A172 (cell line): Measurements from ENCODE around the gene TGFBR3. TPM values are rescaled to one million over a fixed set of nuclear protein-coding genes. Genes with fewer than 3 reads are reported as not detected.

Experiments
- DNase-seq: peaks from one replicate; pipeline ENCODE4 v3.0.0-alpha.2; 2015; ENCODE audit warnings: low spot score
- total RNA-seq: library from RNA; depleted of rRNA; stranded (reverse); fragments of >200 nt; shearing (Covaris generic); gene quantifications from 2 replicates; pipeline ENCODE4 v1.2.3, GENCODE V29; 2014

Gene TGFBR3
- total RNA-seq, 1 experiment from 2014 or later: 9.5 TPM

DNA sequence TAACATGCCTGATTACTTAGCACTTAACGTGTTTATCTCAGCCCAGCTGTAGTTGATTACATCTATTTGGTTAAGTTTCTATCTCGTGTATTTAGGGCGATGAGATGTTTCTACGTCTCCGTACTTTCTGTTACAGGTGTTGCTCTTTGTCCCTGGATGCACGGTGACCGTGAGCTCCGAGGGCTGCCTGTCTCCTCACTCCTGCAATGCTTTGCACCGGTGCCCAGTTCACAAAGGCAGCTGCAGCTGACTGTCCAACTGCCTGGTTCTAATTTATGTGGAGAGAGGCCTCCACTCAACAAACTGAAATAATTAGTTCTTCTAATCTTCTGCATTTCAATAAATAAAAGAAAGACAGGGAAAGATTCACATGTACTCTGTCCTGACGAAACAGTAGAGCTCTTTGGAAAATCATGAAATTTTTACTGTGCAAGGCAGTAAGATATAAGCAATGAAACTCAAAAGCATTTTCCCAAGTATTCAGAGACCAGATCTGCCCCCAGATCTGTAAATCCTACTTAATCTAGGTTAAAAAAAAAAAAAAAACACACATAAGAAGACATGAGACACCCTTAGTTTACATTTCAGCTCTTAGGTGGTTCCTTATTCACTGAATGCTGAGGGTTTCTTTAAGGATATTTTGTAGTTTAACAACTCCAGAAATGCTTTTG lies 108.2 kb downstream of the TGFBR3 start:
- no peak for DNase-seq

DNA sequence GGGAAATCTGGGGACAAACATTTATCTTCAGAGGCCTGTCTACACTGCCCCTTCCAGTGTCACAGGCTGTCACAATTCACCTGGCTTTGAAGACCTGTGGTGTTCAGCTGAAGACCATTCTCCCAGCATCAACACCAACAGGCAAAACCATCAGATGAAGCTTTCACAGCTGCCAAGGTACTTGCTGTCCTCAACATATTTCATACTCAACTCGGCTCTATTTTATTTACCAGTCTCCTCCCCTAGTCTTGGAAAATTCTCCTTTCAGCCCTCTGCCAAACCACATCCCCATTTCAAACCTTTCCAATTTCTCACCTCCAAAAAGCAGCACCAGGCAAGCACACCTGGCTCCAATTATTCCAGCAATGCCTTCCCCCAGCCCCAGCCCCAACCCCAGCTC lies 108.8 kb downstream of the TGFBR3 start:
- no peak for DNase-seq

DNA sequence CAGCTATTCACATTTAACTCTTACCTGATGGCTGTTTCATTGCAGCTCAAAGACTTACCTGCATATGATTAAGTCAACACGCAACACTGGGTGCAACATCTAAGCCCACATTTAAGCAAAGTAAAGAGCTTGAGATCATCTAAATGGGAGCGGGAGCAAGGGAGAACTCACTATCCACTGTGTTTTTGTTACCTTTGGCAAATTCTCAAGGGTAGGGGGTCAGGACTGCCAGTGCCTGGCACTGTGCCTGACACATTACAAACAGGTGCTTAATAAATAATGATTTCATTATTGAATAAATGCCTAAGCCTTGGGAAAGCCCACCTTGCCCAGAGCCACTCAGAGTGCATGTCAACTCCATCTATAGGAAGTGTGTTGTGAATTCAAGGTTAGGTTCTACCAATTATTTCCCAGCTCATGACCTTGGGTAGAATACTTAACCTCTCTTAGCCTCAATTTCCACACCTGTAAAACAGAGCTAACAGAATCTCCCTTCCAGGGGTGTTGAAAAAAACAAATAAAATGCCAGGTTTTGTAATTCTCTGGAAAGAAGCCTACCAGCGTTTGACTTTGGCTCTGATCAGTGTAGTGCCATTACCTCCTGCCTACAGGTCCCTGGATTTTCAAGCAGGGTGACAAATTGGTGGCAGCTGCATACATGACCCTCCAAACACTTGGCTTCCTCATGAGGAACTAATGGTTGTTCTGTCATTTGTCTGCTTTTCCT lies 109.7 kb downstream of the TGFBR3 start:
- no peak for DNase-seq

DNA sequence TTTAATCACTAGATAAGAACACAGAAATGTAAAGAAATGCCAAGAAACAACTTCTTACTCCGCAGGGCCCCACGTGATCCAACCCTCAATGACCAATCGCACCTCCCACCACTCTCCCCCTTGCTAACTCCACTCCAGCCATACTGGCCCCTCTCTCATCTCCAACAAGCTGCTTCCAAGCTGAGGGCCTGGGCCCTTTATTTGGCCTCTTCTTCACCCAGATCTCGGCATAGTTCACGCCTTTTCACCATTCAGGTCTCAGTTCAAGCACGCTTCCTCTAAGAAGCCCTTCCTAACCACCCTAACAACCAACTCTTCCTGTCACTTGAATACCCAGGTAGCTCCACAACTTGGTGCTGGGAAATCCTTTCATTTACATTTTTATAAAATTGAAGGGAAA lies 110.7 kb downstream of the TGFBR3 start:
- no peak for DNase-seq

DNA sequence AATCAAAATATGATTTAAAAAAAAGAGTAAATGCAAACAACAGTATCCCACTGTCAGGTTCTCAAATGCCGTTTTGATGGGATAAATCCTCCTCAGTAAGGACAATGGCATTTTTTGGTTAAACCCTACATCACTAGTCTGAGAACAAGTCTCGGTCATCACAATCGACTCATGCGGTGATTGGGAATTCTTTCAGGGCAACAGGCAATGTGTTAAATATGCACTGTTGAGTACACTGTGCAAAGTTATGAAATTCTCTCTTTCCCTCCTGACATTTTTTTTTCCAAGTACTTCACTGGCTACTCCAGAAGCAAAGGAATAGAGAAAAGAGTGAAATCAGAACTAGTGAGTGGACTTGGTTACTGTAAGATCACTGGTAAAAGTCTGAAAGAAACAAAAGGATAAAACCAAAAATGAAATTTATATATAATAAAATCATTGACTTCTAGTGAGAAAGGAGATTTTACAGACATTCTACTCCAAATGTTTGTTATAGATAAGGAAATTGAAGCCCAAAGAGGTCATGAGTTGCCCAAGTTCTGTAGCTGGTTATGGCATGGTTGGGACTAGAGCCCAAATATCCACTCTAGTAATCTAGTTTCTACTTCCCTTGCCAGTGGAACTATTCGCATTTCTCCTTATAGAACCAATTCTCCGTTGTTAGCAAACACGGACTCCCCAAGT lies 111.3 kb downstream of the TGFBR3 start:
- no peak for DNase-seq

DNA sequence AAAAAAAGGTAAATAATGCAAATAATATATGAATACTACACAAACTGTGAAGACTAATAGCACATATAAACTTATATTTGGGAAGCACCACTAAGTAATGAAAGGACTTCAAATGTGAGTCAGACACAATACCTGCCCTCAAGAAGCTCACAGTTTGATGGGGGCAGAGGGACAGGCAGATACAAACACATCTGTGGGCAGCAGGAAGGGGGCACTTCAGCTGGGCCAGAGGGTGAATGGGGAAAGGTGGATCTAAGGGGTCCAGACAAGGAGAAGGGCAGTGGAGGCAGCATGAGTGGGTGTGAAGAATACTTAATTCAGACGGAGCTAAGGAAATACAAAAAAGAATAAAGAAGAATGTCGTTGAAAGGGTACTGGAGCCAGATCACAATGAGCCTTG lies 114.2 kb downstream of the TGFBR3 start:
- DNase-seq: no peak

DNA sequence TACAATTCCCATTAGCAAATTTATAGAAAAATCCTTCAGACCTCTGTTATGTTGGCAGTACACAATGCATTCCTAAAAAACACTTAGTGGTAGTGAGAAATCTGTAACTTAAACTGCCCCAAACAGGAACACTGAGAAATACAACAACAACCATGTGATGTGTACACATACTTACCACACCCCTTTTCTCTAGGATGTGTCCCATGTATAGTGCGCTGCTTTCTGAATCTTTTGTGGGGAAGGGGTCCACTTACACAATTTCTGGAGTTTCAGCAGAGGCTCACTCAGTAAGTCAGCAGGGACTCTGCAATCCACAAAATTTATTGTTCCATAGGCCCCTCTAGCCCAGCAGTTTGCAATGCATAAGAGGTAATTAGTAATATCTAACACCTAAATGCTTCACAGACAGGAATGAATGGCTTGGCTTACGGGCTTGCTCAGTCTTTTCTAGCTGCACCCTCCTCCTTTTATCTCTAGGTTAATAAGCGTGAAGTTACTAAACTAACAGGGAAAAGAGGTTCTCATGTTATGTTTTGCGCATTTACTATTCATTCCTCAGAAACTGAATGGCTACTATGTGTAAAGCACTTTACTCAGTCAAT lies 115.2 kb downstream of the TGFBR3 start:
- DNase-seq: no peak

DNA sequence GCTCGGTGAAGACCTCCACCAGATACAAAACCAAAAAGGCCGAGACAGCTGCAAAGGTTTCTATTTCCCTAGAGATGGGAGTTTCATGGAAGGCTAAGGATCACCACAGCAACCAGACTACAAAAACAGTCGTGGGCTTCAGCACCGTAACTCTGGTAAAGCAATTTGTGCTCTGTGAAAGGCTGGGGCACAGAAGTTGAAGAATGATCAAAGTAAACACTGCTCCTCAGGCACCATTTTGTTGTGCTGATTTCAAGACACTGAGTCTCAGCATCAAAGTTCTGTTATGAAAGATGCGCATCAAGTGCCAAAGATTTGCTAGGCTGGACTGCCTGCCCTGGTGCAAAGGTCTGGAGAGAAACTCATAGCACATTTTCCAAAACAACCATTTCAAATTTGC lies 116.2 kb downstream of the TGFBR3 start:
- DNase-seq: no peak

DNA sequence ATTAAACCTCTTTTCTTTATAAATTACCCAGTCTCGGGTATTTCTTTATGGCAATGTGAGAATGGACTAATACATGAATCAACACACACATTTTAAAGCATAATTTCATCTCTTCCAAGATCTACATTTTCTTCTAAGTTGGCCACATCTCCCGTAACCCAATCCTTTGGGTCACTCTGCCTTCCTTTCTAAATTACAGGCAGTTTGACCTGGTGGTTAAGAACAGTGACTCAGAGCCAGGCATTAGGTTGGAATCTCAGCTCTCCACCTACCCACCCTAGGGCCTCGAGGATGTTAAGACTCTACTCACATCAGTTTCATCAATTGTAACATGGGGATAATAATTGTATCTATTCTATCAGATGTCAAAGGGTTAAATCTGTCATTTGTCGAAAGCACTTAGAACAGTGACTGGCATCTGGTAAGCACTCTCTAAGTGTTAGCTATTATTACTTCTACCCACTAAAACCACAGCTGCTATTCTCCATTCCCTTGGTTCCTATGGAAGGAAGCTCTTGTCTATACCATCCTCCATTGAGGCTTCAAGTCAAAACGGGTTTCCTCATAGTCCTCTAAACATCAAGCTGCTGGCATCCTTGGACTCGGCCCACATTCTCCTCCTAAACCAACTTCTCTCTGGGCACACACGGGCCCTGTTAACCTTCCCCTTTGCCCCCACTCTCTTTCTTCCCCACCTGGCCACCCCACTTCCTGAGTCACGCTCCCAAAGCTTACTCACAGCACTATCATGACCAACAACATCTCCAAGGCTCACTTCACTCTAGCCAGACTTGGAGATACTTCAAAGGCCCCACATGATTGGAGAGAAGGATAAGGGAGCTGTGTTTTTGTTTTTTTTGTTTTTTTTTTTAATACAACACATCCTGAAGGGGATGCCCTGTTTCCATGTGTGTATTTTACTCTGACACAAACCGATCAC lies 116.9 kb downstream of the TGFBR3 start:
- no peak for DNase-seq

DNA sequence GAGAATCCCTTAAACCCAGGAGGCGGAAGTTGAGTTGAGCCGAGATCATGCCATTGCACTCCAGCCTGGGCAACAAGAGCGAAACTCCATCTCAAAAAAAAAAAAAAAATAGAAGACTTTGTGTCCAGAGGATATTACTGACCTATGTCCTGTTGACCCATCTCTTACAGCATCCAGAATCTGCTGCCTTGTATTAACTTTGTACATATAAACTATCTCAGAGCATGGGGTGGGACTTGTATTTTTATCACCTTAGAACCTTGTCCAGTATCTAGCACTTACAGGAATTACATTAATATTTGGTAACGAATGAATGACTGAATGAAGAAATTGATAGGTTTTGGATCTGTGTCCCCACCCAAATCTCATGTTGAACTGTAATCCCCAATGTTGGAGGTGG lies 117.8 kb downstream of the TGFBR3 start:
- no peak for DNase-seq

DNA sequence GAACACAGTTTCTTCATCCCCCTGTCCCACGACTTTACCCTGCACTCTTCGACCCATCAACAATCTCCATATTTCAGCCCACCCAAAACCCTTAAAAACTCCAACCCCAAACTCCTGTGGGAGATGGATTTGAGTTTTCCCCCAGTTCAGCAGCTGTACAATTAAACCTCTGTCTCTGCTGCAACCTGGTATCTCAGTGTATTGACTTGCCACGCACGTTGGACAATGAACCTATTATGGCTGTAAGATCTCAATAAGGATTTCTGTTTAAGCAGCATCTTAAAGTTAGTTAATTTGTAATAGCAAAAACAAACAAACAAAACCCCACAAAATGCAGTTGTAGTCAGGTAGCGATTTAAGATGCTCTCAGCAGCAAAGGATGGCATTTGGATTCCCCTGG lies 119.1 kb downstream of the TGFBR3 start:
- DNase-seq: no peak

DNA sequence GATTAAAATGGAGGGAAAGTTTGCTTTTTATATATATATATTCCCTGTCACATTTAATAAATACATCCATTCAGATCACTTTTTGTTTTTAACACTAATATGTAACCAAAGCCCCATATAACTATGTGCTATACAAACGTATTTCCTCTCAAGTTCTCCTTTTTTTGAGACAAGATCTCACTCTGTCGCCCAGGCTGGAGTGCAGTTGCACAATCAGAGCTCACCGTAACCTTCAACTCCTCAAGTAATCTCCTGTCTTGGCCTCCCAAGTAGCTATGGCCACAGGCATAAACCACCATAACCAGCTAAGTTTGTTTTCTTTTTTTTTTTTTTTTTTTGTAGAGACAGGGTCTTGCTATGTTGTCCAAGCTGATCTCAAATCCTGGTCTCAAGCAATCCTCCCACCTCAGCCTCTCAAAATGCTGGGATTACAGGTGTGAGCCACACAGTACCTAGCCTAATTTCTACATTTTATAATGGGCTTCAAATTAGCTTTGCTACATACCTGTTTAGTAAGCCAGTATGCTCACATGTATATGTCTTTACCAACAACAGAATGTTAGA lies 120.0 kb downstream of the TGFBR3 start:
- no peak for DNase-seq

DNA sequence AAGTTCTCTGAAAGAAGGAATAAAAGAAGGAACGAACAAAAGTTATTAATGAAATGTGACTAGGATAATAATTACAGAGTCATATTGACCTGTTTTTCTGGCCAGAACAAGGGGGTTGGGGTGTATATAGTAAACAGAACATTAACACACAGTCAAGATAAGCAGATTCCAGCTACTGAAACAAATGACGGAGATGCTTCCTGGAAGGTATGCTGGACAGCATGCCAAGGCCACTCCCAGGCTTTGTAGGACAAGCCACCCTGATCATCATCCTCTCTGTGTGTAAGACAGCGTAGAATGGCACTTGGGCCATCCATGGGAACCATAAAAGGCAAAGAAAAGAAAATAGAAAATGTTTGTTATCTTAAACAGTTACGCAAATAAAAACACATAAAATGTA lies 120.7 kb downstream of the TGFBR3 start:
- DNase-seq: no peak

DNA sequence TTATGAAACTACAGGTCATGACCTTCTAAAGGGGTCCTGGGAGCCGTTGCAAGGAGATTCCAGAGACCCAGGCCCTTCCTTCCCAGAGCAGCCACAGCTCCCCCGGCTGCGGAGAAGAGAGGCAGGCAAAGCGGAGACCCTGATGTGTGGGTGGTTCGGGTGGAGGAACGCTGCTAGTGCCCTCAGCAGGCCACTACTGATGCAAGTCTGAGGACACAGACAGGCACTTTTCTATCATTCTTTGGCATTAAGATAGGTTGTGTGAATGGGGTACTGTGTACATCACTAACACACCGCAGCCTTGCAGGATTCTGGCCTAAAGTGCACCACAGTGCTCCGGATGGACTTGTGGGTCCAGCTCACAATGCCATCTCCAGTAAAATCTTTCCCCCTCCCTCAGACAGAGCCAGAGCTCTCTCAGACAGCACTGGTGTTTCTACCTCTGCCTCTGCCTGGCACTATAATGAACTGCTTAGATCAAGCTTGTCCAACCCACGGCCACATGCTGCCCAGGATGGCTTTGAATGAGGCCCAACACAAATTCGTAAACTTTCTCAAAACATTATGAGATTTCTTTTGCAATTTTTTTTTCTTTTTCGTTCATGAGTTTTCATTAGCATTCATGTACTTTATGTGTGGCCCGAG lies 121.4 kb downstream of the TGFBR3 start:
- no peak for DNase-seq

DNA sequence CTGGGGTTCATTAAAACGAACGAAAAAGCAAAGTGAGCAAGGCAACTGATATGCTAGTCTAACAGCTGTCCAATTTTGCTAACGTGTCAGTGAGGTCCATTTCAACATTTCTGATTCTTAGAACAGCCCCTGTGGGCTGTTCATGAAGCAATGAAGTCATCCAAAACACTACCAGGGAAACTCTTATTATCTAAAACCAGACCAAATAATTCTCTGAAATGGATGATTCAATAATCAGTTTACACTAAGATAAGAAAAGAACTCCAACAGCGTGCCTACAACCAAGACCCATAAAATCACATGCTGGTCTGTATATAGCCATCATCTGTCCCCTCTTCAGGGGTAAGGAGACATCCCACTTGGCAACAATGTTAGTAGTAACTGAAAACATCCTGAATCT lies 122.7 kb downstream of the TGFBR3 start:
- DNase-seq: no peak

DNA sequence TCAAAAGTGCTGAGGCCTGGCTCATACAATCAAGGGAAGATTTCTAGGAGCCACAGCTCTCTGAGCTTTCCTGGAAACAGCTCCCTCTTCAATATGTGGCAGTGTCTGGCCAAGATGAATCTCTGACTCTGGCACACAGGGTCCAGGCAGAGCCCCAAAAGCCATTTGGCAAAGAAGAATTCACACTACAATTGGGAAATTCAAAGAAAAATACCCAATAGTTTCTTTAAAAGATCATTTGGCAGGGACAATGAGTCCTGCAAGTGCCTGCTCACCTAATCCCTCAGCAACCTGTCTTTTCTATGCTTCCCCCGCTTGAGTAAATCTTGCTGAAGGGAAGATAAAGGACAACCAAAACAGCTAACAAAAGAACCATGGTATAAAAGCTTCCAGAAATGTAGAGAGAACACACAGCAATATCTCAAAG lies 124.6 kb downstream of the TGFBR3 start:
- no peak for DNase-seq

DNA sequence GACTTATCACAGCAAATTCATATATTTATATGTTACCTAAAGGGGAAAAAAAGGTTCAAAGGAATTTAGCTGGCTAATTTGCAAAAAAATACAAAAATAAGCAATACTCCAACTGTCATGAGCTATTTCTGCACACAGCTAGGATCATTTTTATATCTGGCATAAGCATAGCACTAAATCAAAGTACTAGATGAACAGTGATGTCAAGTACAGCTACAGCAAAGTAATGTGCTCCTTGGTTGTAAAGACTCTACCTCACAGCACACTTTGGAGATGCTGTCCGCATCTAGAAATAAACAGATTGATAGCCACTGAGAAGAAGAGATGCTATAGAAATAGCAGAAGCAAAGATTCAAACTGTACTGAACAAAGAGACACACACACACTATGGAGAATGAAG lies 125.4 kb downstream of the TGFBR3 start:
- no peak for DNase-seq

DNA sequence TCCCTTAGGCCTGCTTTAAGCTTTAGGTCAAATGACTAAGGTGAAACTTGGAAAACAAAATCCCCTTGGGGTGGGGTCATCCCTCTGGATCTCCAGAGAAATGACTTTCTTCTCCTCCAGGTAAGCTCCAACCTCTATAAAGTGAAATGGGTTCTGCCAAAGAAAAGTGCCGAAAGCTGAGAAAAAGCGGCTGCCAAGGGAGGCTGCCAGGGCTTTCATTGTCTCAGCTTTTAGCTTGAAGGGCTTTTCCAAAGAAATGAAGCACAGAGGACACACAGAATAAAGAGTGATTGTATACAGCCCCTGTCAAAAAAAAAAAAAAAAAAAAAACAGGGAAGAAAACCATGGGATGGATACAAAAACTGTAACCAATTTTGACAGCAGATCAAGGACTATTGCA lies 126.9 kb downstream of the TGFBR3 start:
- no peak for DNase-seq

DNA sequence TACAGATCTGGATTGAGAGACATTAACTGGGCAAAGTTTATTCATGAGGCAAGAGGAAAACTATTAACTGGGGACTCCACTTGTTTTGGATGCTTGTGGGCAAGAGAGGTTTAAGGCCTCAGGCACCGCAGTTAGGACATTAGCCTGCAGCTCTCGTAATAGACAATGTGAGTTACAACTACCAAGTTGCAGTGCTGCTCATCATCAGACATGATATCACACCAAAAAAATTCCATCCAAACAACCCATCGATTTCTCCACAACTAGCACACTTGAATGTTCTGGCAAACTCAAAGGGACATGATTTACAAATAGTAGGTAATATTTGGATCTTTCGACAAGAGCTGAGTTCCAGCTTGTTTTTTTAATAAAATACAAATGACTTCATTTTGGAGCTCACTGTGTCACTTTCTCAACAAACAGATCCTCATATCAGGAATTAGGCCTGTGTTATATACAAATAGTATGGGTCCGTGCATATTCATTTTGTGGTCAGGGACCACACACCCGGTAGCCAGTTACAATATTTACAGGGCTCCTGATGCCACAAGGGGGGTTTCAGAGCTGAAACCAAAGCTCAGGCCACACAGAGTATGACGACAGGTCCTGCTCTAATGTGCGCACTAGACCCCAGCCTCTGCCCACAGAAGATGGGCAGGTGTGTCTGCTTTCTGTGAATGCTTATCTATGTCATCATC lies 128.0 kb downstream of the TGFBR3 start:
- no peak for DNase-seq

DNA sequence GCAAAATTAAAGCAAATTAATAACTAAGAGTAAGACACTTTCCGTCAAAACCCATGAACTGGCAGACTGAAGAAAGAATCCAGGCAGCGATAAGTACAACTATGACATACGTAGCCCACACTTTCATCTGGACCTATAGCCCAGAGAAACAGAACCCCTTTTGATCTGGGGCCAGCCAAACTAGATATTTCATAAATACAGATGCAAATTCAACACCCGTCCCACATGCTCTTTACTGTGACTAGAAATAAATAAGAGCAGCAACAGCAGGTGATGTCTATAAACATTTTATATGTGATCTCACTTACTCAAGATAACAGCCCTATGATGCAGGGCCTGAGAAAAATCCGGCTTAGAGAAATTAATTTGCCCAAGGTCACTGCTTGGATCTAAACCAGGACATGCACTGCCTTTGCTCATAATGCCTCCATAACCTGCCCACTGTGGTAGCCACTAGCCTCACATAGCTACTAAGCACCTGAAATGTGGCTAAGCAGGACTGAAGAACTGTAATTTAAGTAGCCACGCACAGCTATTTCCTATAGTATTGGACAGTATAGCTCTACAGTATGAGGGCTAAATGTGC lies 130.2 kb downstream of the TGFBR3 start:
- no peak for DNase-seq
